ENCODE measurements around the gene CACNB2. TPM values are rescaled to one million over a fixed set of nuclear protein-coding genes. Genes with fewer than 3 reads are reported as not detected.

Gene CACNB2
- total and polyA plus RNA-seq, 8 donors = 4.0 to 14.8 (median 11.8) TPM

GRCh38 chr10:18210711-18211110 is 70.5 kb downstream of the CACNB2 start:
- Histone ChIP-seq H3K27me3 (no peaks in the 10 kb centered on the region), H3K9me3 (no peaks in the 10 kb centered on the region), H3K36me3 (no peaks in the 10 kb centered on the region), H3K4me3 (no peak overlapping the region), H3K4me1 (no peaks in the 10 kb centered on the region), H3K27ac (no peak overlapping the region)
- DNase-seq (no peak), ATAC-seq (no peak)
- intact Hi-C loops (cut with DNase I) = loop anchor here in 1 of 2 donors (10.0 kb wide), 1 partner anchor 366 kb away; no protein-coding TSS in a partner anchor
- TF ChIP-seq CTCF (IDR thresholded peaks at IDR 0.05) = no peak

GRCh38 chr10:18211862-18212261 is 71.6 kb downstream of the CACNB2 start:
- H3K4me1 ChIP-seq = no peaks in the 10 kb centered on the region
- DNase-seq = no peak
- ATAC-seq = no peak
- no peaks in the 10 kb centered on the region for H3K36me3 ChIP-seq
- no peaks in the 10 kb centered on the region for H3K27me3 ChIP-seq
- intact Hi-C loops (cut with DNase I) = loop anchor here in 1 of 2 donors (10.0 kb wide), 1 partner anchor 367 kb away; no protein-coding TSS in a partner anchor
- H3K27ac ChIP-seq = no peak overlapping the region
- H3K4me3 ChIP-seq = no peak overlapping the region
- no peak for TF ChIP-seq CTCF (IDR thresholded peaks at IDR 0.05)
- H3K9me3 ChIP-seq = no peaks in the 10 kb centered on the region

GRCh38 chr10:18213271-18213670 is 73.0 kb downstream of the CACNB2 start:
- DNase-seq (no peak), ATAC-seq (no peak)
- no peak for TF ChIP-seq CTCF (IDR thresholded peaks at IDR 0.05)
- H3K4me1 ChIP-seq = no peaks in the 10 kb centered on the region
- H3K9me3 ChIP-seq = no peaks in the 10 kb centered on the region
- no peak overlapping the region for H3K4me3 ChIP-seq
- H3K36me3 ChIP-seq = no peaks in the 10 kb centered on the region
- intact Hi-C loops (cut with DNase I) = loop anchor here in 1 of 2 donors (10.0 kb wide), 1 partner anchor 368 kb away; no protein-coding TSS in a partner anchor
- no peaks in the 10 kb centered on the region for H3K27me3 ChIP-seq
- no peak overlapping the region for H3K27ac ChIP-seq

- no peaks in the 10 kb centered on the region for H3K27me3 ChIP-seq
- peak; percentile 89 for ATAC-seq
- H3K9me3 ChIP-seq = no peaks in the 10 kb centered on the region
- TF ChIP-seq CTCF (IDR thresholded peaks at IDR 0.05) = peak; percentile 61 to 73
- DNase-seq = peak in 2 of 4 donors; percentile 60 to 79
- intact Hi-C loops (cut with DNase I) = loop anchor here in 1 of 2 donors (10.0 kb wide), 1 partner anchor 370 kb away; no protein-coding TSS in a partner anchor
- no peak overlapping the region for H3K27ac ChIP-seq
- no peak overlapping the region for H3K4me3 ChIP-seq
- H3K36me3 ChIP-seq = no peaks in the 10 kb centered on the region
- no peaks in the 10 kb centered on the region for H3K4me1 ChIP-seq
Measured at GRCh38 chr10:18214691-18215563, 74.7 kb downstream of the CACNB2 start.

- DNase-seq = peak in 1 of 4 donors; percentile 59
- no peaks in the 10 kb centered on the region for H3K9me3 ChIP-seq
- no peak for ATAC-seq
- H3K36me3 ChIP-seq = no peaks in the 10 kb centered on the region
- peak in 1 of 2 donors; percentile 20 for TF ChIP-seq CTCF (IDR thresholded peaks at IDR 0.05)
- H3K27ac ChIP-seq = no peak overlapping the region
- H3K27me3 ChIP-seq = no peaks in the 10 kb centered on the region
- H3K4me3 ChIP-seq = no peak overlapping the region
- intact Hi-C loops (cut with DNase I) = loop anchor here in 1 of 2 donors (10.0 kb wide), 1 partner anchor 372 kb away; no protein-coding TSS in a partner anchor
- H3K4me1 ChIP-seq = no peaks in the 10 kb centered on the region
Measured at GRCh38 chr10:18216482-18216881, 76.3 kb downstream of the CACNB2 start.
